Measurements from ENCODE around the gene POP4. TPM values are rescaled to one million over a fixed set of nuclear protein-coding genes. Genes with fewer than 3 reads are reported as not detected.

Gene POP4
- total and polyA plus RNA-seq, 3 experiments from 2014 or later, result 145 to 156 (median 150) TPM

- Histone ChIP-seq H3K27me3 (ENCODE audit: insufficient read depth, low read length, poor library complexity, severe bottlenecking) (peaks cover 9% of the 10 kb centered on the region), H3K27ac (ENCODE audit: low read depth, low read length) (no peak overlapping the region), H3K9me3 (ENCODE audit: low read length) (no peaks in the 10 kb centered on the region), H3K36me3 (ENCODE audit: insufficient read depth, low read length) (no peaks in the 10 kb centered on the region), H3K4me1 (ENCODE audit: insufficient read depth, low read length) (no peaks in the 10 kb centered on the region), H3K4me3 (ENCODE audit: low read length) (no peak overlapping the region)
- no peaks in the 10 kb centered on the region for H3K9me3 Mint-ChIP-seq
- CTCF ChIA-PET, result no interaction called here
- H3K36me3 Mint-ChIP-seq, result no peaks in the 10 kb centered on the region
- peak overlapping the region in 1 of 8 donors; percentile 51 for H3K27ac Mint-ChIP-seq
- H3K4me3 Mint-ChIP-seq, result no peak overlapping the region
- POLR2A ChIA-PET, result no interaction called here
- no peak for DNase-seq
- H3K27me3 Mint-ChIP-seq, result peaks cover 19 to 36% of the 10 kb centered on the region in 2 donors
- H3K4me1 Mint-ChIP-seq, result no peaks in the 10 kb centered on the region
Observed at GRCh38 chr19:29593869-29594268, 12.2 kb upstream of the POP4 start.

- Histone ChIP-seq H3K27ac (ENCODE audit: low read depth, low read length) (no peak overlapping the region), H3K36me3 (ENCODE audit: insufficient read depth, low read length) (no peaks in the 10 kb centered on the region), H3K4me3 (ENCODE audit: low read length) (no peak overlapping the region), H3K4me1 (ENCODE audit: insufficient read depth, low read length) (no peaks in the 10 kb centered on the region), H3K27me3 (ENCODE audit: insufficient read depth, low read length, poor library complexity, severe bottlenecking) (peaks cover 9% of the 10 kb centered on the region), H3K9me3 (ENCODE audit: low read length) (no peaks in the 10 kb centered on the region)
- Mint-ChIP-seq H3K27me3 (peaks cover 21 to 33% of the 10 kb centered on the region in 2 donors), H3K27ac (no peak overlapping the region), H3K4me1 (no peaks in the 10 kb centered on the region), H3K4me3 (no peak overlapping the region), H3K36me3 (no peaks in the 10 kb centered on the region), H3K9me3 (no peaks in the 10 kb centered on the region)
- ChIA-PET CTCF (interaction anchor here (1.3 to 2.9 kb wide), 5 partner anchors 9 to 331 kb away, joined by 3 to 10 read pairs (median 3); no protein-coding TSS in a partner anchor), POLR2A (interaction anchor here (0.9 kb wide), 1 partner anchor 9 kb away, joined by 3 read pairs; no protein-coding TSS in a partner anchor)
- DNase-seq, result no peak
Observed at GRCh38 chr19:29596080-29596727, 9.9 kb upstream of the POP4 start.

GRCh38 chr19:29596885-29597525 is 9.1 kb upstream of the POP4 start:
- ChIA-PET POLR2A (no interaction called here), CTCF (interaction anchor here (1.3 to 2.9 kb wide), 5 partner anchors 10 to 332 kb away, joined by 3 to 10 read pairs (median 3); no protein-coding TSS in a partner anchor)
- Mint-ChIP-seq H3K27me3 (peaks cover 19 to 25% of the 10 kb centered on the region in 2 donors), H3K9me3 (no peaks in the 10 kb centered on the region), H3K27ac (no peak overlapping the region), H3K4me1 (no peaks in the 10 kb centered on the region), H3K36me3 (no peaks in the 10 kb centered on the region), H3K4me3 (no peak overlapping the region)
- peaks cover 9% of the 10 kb centered on the region for H3K27me3 ChIP-seq (ENCODE audit: insufficient read depth, low read length, poor library complexity, severe bottlenecking)
- H3K4me3 ChIP-seq (ENCODE audit: low read length), result no peak overlapping the region
- no peaks in the 10 kb centered on the region for H3K4me1 ChIP-seq (ENCODE audit: insufficient read depth, low read length)
- H3K36me3 ChIP-seq (ENCODE audit: insufficient read depth, low read length), result no peaks in the 10 kb centered on the region
- no peaks in the 10 kb centered on the region for H3K9me3 ChIP-seq (ENCODE audit: low read length)
- no peak overlapping the region for H3K27ac ChIP-seq (ENCODE audit: low read depth, low read length)
- DNase-seq, result no peak

GRCh38 chr19:29598036-29598435 is 8.0 kb upstream of the POP4 start:
- H3K4me1 ChIP-seq (ENCODE audit: insufficient read depth, low read length), result no peaks in the 10 kb centered on the region
- ChIA-PET CTCF (interaction anchor here (2.9 kb wide), 1 partner anchor 11 kb away, joined by 10 read pairs; no protein-coding TSS in a partner anchor), POLR2A (no interaction called here)
- no peak overlapping the region for H3K27ac ChIP-seq (ENCODE audit: low read depth, low read length)
- H3K9me3 Mint-ChIP-seq, result no peaks in the 10 kb centered on the region
- H3K36me3 ChIP-seq (ENCODE audit: insufficient read depth, low read length), result no peaks in the 10 kb centered on the region
- no peaks in the 10 kb centered on the region for H3K36me3 Mint-ChIP-seq
- H3K4me3 ChIP-seq (ENCODE audit: low read length), result no peak overlapping the region
- no peaks in the 10 kb centered on the region for H3K9me3 ChIP-seq (ENCODE audit: low read length)
- peaks cover 14 to 24% of the 10 kb centered on the region in 2 donors for H3K27me3 Mint-ChIP-seq
- H3K27me3 ChIP-seq (ENCODE audit: insufficient read depth, low read length, poor library complexity, severe bottlenecking), result peaks cover 5% of the 10 kb centered on the region
- no peak for DNase-seq
- no peak overlapping the region for H3K4me3 Mint-ChIP-seq
- peak overlapping the region in 1 of 8 donors; percentile 58 for H3K27ac Mint-ChIP-seq
- H3K4me1 Mint-ChIP-seq, result no peaks in the 10 kb centered on the region

GRCh38 chr19:29598496-29598895 is 7.6 kb upstream of the POP4 start:
- Histone ChIP-seq H3K4me1 (ENCODE audit: insufficient read depth, low read length) (no peaks in the 10 kb centered on the region), H3K27ac (ENCODE audit: low read depth, low read length) (no peak overlapping the region), H3K4me3 (ENCODE audit: low read length) (no peak overlapping the region), H3K9me3 (ENCODE audit: low read length) (no peaks in the 10 kb centered on the region), H3K27me3 (ENCODE audit: insufficient read depth, low read length, poor library complexity, severe bottlenecking) (peaks cover 5% of the 10 kb centered on the region), H3K36me3 (ENCODE audit: insufficient read depth, low read length) (no peaks in the 10 kb centered on the region)
- Mint-ChIP-seq H3K4me3 (no peak overlapping the region), H3K9me3 (no peaks in the 10 kb centered on the region), H3K4me1 (no peaks in the 10 kb centered on the region), H3K36me3 (no peaks in the 10 kb centered on the region), H3K27ac (peak overlapping the region in 1 of 8 donors; percentile 58), H3K27me3 (peaks cover 13 to 24% of the 10 kb centered on the region in 2 donors)
- ChIA-PET CTCF (interaction anchor here (2.9 kb wide), 1 partner anchor 11 kb away, joined by 10 read pairs; no protein-coding TSS in a partner anchor), POLR2A (no interaction called here)
- DNase-seq, result no peak

GRCh38 chr19:29603308-29603707 is 2.8 kb upstream of the POP4 start:
- H3K27ac Mint-ChIP-seq, result peak overlapping the region in 2 of 8 donors; percentile 54 to 71
- CTCF ChIA-PET, result interaction anchor here (1.1 kb wide), 1 partner anchor 16 kb away, joined by 3 read pairs; no protein-coding TSS in a partner anchor
- peaks cover 14 to 26% (median 18%) of the 10 kb centered on the region in 3 donors for H3K4me1 Mint-ChIP-seq
- Histone ChIP-seq H3K27me3 (ENCODE audit: insufficient read depth, low read length, poor library complexity, severe bottlenecking) (no peaks in the 10 kb centered on the region), H3K27ac (ENCODE audit: low read depth, low read length) (no peak overlapping the region), H3K4me1 (ENCODE audit: insufficient read depth, low read length) (peaks cover 13% of the 10 kb centered on the region), H3K9me3 (ENCODE audit: low read length) (no peaks in the 10 kb centered on the region), H3K4me3 (ENCODE audit: low read length) (no peak overlapping the region), H3K36me3 (ENCODE audit: insufficient read depth, low read length) (no peaks in the 10 kb centered on the region)
- peaks cover 0 to 1% of the 10 kb centered on the region in 2 donors for H3K27me3 Mint-ChIP-seq
- no peak for DNase-seq
- peaks cover 0 to 7% (median 0%) of the 10 kb centered on the region in 3 donors for H3K36me3 Mint-ChIP-seq
- no peaks in the 10 kb centered on the region for H3K9me3 Mint-ChIP-seq
- peak overlapping the region in 2 of 7 donors; percentile 44 to 60 for H3K4me3 Mint-ChIP-seq
- POLR2A ChIA-PET, result no interaction called here

GRCh38 chr19:29606420-29606747 is 301 bp downstream of the POP4 start:
- H3K9me3 ChIP-seq (ENCODE audit: low read length), result no peaks in the 10 kb centered on the region
- no peaks in the 10 kb centered on the region for H3K9me3 Mint-ChIP-seq
- peaks cover 0 to 35% (median 3%) of the 10 kb centered on the region in 3 donors for H3K36me3 Mint-ChIP-seq
- peak overlapping the region; percentile 98 to 100 (median 100) for H3K27ac Mint-ChIP-seq
- H3K36me3 ChIP-seq (ENCODE audit: insufficient read depth, low read length), result peaks cover 19% of the 10 kb centered on the region
- peaks cover 25% of the 10 kb centered on the region for H3K4me1 ChIP-seq (ENCODE audit: insufficient read depth, low read length)
- DNase-seq, result no peak
- no peaks in the 10 kb centered on the region for H3K27me3 ChIP-seq (ENCODE audit: insufficient read depth, low read length, poor library complexity, severe bottlenecking)
- peaks cover 24 to 51% (median 36%) of the 10 kb centered on the region in 3 donors for H3K4me1 Mint-ChIP-seq
- ChIA-PET POLR2A (interaction anchor here (0.7 to 3.5 kb wide), 20 partner anchors 10 to 1813 kb away, joined by 3 to 60 read pairs (median 4); partner anchors contain the start of genes C19orf12, PLEKHF1, UQCRFS1 and URI1), CTCF (interaction anchor here (0.8 to 8.2 kb wide), 12 partner anchors 10 to 238 kb away, joined by 3 to 168 read pairs (median 10); partner anchors contain the start of genes C19orf12 and PLEKHF1)
- H3K4me3 Mint-ChIP-seq, result peak overlapping the region; percentile 95 to 99 (median 98)
- no peaks in the 10 kb centered on the region for H3K27me3 Mint-ChIP-seq
- H3K4me3 ChIP-seq (ENCODE audit: low read length), result peak overlapping the region; percentile 93
- H3K27ac ChIP-seq (ENCODE audit: low read depth, low read length), result peak overlapping the region; percentile 100

GRCh38 chr19:29609636-29610035 is 3.6 kb downstream of the POP4 start:
- peaks cover 45% of the 10 kb centered on the region for H3K36me3 ChIP-seq (ENCODE audit: insufficient read depth, low read length)
- POLR2A ChIA-PET, result interaction anchor here (1.0 to 2.3 kb wide), 3 partner anchors 63 to 105 kb away, joined by 4 to 11 read pairs (median 9); partner anchors contain the start of gene C19orf12

More at GRCh38 chr19:29609636-29610035, 3.6 kb downstream of the POP4 start:
- Mint-ChIP-seq H3K27me3 (no peaks in the 10 kb centered on the region), H3K9me3 (no peaks in the 10 kb centered on the region), H3K4me3 (peak overlapping the region in 3 of 7 donors; percentile 34 to 66 (median 61)), H3K4me1 (peaks cover 27 to 56% (median 38%) of the 10 kb centered on the region in 3 donors), H3K36me3 (peaks cover 5 to 64% (median 9%) of the 10 kb centered on the region in 3 donors), H3K27ac (peak overlapping the region in 6 of 8 donors; percentile 27 to 85 (median 72))
- CTCF ChIA-PET, result interaction anchor here (0.6 to 8.2 kb wide), 12 partner anchors 12 to 1817 kb away, joined by 3 to 168 read pairs (median 21); partner anchors contain the start of genes C19orf12, PLEKHF1 and URI1
- Histone ChIP-seq H3K9me3 (ENCODE audit: low read length) (no peaks in the 10 kb centered on the region), H3K27ac (ENCODE audit: low read depth, low read length) (peak overlapping the region; percentile 41), H3K27me3 (ENCODE audit: insufficient read depth, low read length, poor library complexity, severe bottlenecking) (no peaks in the 10 kb centered on the region), H3K4me1 (ENCODE audit: insufficient read depth, low read length) (peaks cover 28% of the 10 kb centered on the region), H3K4me3 (ENCODE audit: low read length) (no peak overlapping the region)
- no peak for DNase-seq

Measured in CD8-positive, alpha-beta memory T cell (primary cell).